A673 (cell line): ENCODE results near the gene MACROH2A1. TPM values are rescaled to one million over a fixed set of nuclear protein-coding genes. Genes with fewer than 3 reads are reported as not detected.

ENCODE experiments used
- BruUV-seq: library from RNA; stranded (reverse); fragments of 400-500 nt; replicated peaks from 2 replicates; lab custom pipeline; 2021; lab: Mats Ljungman, UMichigan
- CTCF ChIA-PET: fragments of 300-600 bp; sonication (Branson Sonifier 250); formaldehyde crosslinking; loops from one replicate; lab custom pipeline; 2022; ENCODE audit warnings: antibody characterized with exemption; lab: Charles Lee
- POLR2A ChIA-PET: fragments of 300-600 bp; sonication (Branson Sonifier 250); formaldehyde crosslinking; loops from one replicate; lab custom pipeline; 2022; ENCODE audit warnings: antibody characterized with exemption; ENCODE audit not compliant: low non-redundant PET; lab: Charles Lee
- DNase-seq: peaks from one replicate; pipeline ENCODE4 v3.0.0-alpha.2; 2015; ENCODE audit warnings: low spot score
- H3K27ac ChIP-seq: fragments of 200-600 bp; sonication (generic); 2 replicates; pipeline ENCODE4 v1.5.1; 2016; ENCODE audit warnings: mixed run types, low read depth, mild to moderate bottlenecking, mixed read lengths, antibody characterized with exemption, low read length; ENCODE audit not compliant: poor library complexity, severe bottlenecking
- H3K27me3 ChIP-seq: fragments of 200-600 bp; sonication (generic); replicated peaks from 2 replicates; pipeline ENCODE4 v1.6.1; 2017; ENCODE audit warnings: mixed run types, low read depth, mild to moderate bottlenecking, mixed read lengths, antibody characterized with exemption, low read length; ENCODE audit not compliant: insufficient read depth, poor library complexity
- H3K36me3 ChIP-seq: fragments of 200-600 bp; sonication (generic); 2 replicates; pipeline ENCODE4 v1.6.1; 2016; ENCODE audit warnings: mixed run types, mild to moderate bottlenecking, mixed read lengths, antibody characterized with exemption, low read length; ENCODE audit not compliant: insufficient read depth, poor library complexity, severe bottlenecking
- H3K4me1 ChIP-seq: fragments of 200-600 bp; sonication (generic); 2 replicates; pipeline ENCODE4 v1.6.1; 2017; ENCODE audit warnings: mixed run types, mild to moderate bottlenecking, mixed read lengths, antibody characterized with exemption, low read length; ENCODE audit not compliant: insufficient read depth, poor library complexity, severe bottlenecking
- H3K4me3 ChIP-seq: fragments of 200-600 bp; sonication (generic); 2 replicates; pipeline ENCODE4 v1.5.1; 2016; ENCODE audit warnings: low read depth, mixed run types, mild to moderate bottlenecking, mixed read lengths, low read length; ENCODE audit not compliant: poor library complexity, severe bottlenecking
- H3K9me3 ChIP-seq: fragments of 200-600 bp; sonication (generic); 2 replicates; pipeline ENCODE4 v1.6.1; 2016; ENCODE audit warnings: mixed run types, low read depth, mild to moderate bottlenecking, mixed read lengths, antibody characterized with exemption, low read length; ENCODE audit not compliant: poor library complexity, severe bottlenecking
- EZH2 ChIP-seq: fragments of 200-600 bp; sonication (generic); IDR thresholded peaks from 2 replicates; pipeline ENCODE4 v1.6.1; 2017; ENCODE audit warnings: borderline replicate concordance, low read depth, mild to moderate bottlenecking, mixed read lengths, antibody characterized with exemption, low read length; ENCODE audit not compliant: poor library complexity, severe bottlenecking
- intact Hi-C: fragments of 100-400 bp; cut with micrococcal nuclease; formaldehyde crosslinking; loops from one replicate; pipeline ENCODE4 v1.10.0; 2022; ENCODE audit not compliant: unreplicated experiment
- total RNA-seq: library from RNA; stranded (reverse); gene quantifications from 2 replicates; pipeline ENCODE4 v1.2.3, GENCODE V29; 2021
- TF ChIP-seq, protein P1 (sequence below): fragments of 300-800, 200-600 bp; sonication (generic); conservative IDR thresholded peaks from 2 replicates; pipeline ENCODE4 v1.5.1; 2017; ENCODE audit warnings: low read depth, mild to moderate bottlenecking, antibody characterized with exemption, low read length, moderate library complexity, mixed read lengths

The MACROH2A1 gene
- total RNA-seq, 1 experiment from 2014 or later: 264 TPM

- CTCF ChIA-PET: no interaction called here
- no peak for DNase-seq
- POLR2A ChIA-PET: no interaction called here
- intact Hi-C loops: no loop called here
- no peak for TF ChIP-seq EZH2
- TF ChIP-seq, protein P1, sequence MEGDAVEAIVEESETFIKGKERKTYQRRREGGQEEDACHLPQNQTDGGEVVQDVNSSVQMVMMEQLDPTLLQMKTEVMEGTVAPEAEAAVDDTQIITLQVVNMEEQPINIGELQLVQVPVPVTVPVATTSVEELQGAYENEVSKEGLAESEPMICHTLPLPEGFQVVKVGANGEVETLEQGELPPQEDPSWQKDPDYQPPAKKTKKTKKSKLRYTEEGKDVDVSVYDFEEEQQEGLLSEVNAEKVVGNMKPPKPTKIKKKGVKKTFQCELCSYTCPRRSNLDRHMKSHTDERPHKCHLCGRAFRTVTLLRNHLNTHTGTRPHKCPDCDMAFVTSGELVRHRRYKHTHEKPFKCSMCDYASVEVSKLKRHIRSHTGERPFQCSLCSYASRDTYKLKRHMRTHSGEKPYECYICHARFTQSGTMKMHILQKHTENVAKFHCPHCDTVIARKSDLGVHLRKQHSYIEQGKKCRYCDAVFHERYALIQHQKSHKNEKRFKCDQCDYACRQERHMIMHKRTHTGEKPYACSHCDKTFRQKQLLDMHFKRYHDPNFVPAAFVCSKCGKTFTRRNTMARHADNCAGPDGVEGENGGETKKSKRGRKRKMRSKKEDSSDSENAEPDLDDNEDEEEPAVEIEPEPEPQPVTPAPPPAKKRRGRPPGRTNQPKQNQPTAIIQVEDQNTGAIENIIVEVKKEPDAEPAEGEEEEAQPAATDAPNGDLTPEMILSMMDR: no peak
- Histone ChIP-seq H3K27ac (no peak overlapping the region), H3K4me3 (no peak overlapping the region), H3K36me3 (peaks cover 62% of the 10 kb centered on the region), H3K27me3 (no peaks in the 10 kb centered on the region), H3K4me1 (no peaks in the 10 kb centered on the region), H3K9me3 (no peaks in the 10 kb centered on the region)
- BruUV-seq: no TSS peak
These were observed 59.4 kb downstream of the MACROH2A1 start for GRCh38 chr5:135339623-135340022.

GRCh38 chr5:135339189-135339588 lies 59.8 kb downstream of the MACROH2A1 start:
- Histone ChIP-seq H3K27me3 (no peaks in the 10 kb centered on the region), H3K4me1 (no peaks in the 10 kb centered on the region), H3K27ac (no peak overlapping the region), H3K9me3 (no peaks in the 10 kb centered on the region), H3K4me3 (no peak overlapping the region), H3K36me3 (peaks cover 62% of the 10 kb centered on the region)
- no TSS peak for BruUV-seq
- no peak for DNase-seq
- POLR2A ChIA-PET: no interaction called here
- CTCF ChIA-PET: no interaction called here
- intact Hi-C loops: no loop called here
- TF ChIP-seq, protein P1: no peak
- no peak for TF ChIP-seq EZH2

- Histone ChIP-seq H3K36me3 (peaks cover 44% of the 10 kb centered on the region), H3K27ac (no peak overlapping the region), H3K4me3 (no peak overlapping the region), H3K9me3 (no peaks in the 10 kb centered on the region), H3K4me1 (no peaks in the 10 kb centered on the region), H3K27me3 (no peaks in the 10 kb centered on the region)
- DNase-seq: no peak
- CTCF ChIA-PET: no interaction called here
- BruUV-seq: no TSS peak
- POLR2A ChIA-PET: no interaction called here
- TF ChIP-seq EZH2: no peak
- TF ChIP-seq, protein P1: no peak
- intact Hi-C loops: no loop called here
These were observed 62.0 kb downstream of the MACROH2A1 start for GRCh38 chr5:135337064-135337463.
